ENCODE measurements around the gene LAG3.

LAG3 gene

DNA sequence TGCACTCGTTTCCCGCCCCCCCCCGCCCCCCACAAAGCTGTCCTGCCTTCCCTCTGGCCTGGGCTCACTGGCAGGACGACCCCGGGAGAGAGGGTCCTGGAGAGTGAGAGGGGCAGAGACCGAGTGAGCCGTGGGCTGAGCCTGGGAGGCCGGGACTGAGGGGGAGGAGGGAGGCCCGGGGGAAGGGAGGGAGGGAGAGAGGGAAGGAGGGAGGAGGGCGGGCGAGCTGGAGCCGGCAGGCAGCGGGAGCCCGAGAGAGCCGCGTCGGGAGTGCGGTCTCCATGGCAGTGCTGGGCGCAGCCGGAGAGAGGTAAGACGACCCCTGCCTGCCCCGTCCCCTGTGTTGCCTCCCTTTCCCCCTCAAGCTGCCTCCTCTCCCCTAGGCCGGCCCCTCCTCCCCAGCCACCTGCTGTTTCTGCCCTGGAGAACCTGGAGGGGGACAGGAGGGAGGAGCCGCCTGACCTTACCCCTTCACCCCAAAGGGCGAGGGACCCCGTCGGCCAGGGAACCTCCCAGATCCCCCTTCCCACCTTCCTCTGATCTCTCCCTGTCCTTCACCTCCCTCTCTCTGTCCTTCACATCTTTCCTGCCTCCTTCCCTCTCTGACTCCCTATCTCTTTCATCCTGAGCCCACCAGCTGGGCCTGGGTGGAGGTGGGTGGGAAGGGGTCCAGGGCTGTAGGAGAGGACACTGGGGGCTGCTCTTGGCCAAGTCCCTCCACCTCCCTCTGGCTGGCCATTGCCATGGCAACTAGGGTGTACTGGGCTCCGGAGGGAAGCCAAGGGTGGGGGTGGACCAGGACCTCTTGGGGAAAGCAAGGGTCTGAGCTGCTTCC is 49.5 kb downstream of the LAG3 start, which contains the start of gene GPR162:
TSS of gene GPR162 (plus strand) at position 231 of the 835 bp plus-strand sequence. CDS start 2,078 bp downstream, outside the sequence.
- H3K27ac ChIP-seq (ENCODE audit: low read depth in 2 of 2, low read length in 2 of 2), result no peak within 1 kb of the TSS
- H3K27me3 ChIP-seq (ENCODE audit: control insufficient read depth in 2 of 2, insufficient read depth in 2 of 2, low read length in 2 of 2), result peaks cover 23 to 39% of the 10 kb centered on the region in 2 donors
- peak within 1 kb of the TSS; percentile 35 to 50 for H3K4me3 ChIP-seq (ENCODE audit: low read length in 2 of 2)
- H3K9ac ChIP-seq (ENCODE audit: low read depth in 1 of 2, low read length in 2 of 2), result peak within 1 kb of the TSS in 1 of 2 donors; percentile 32
- H3K9me3 ChIP-seq (ENCODE audit: control insufficient read depth in 2 of 2, low read length in 2 of 2), result no peaks in the 10 kb centered on the region
- H3K36me3 ChIP-seq (ENCODE audit: control insufficient read depth in 2 of 2, insufficient read depth in 2 of 2, low read length in 2 of 2), result peaks cover 0 to 5% of the 10 kb centered on the region in 2 donors
- peaks cover 2 to 6% of the 10 kb centered on the region in 2 donors for H3K4me1 ChIP-seq (ENCODE audit: control insufficient read depth in 2 of 2, insufficient read depth in 2 of 2, low read length in 2 of 2)

DNA sequence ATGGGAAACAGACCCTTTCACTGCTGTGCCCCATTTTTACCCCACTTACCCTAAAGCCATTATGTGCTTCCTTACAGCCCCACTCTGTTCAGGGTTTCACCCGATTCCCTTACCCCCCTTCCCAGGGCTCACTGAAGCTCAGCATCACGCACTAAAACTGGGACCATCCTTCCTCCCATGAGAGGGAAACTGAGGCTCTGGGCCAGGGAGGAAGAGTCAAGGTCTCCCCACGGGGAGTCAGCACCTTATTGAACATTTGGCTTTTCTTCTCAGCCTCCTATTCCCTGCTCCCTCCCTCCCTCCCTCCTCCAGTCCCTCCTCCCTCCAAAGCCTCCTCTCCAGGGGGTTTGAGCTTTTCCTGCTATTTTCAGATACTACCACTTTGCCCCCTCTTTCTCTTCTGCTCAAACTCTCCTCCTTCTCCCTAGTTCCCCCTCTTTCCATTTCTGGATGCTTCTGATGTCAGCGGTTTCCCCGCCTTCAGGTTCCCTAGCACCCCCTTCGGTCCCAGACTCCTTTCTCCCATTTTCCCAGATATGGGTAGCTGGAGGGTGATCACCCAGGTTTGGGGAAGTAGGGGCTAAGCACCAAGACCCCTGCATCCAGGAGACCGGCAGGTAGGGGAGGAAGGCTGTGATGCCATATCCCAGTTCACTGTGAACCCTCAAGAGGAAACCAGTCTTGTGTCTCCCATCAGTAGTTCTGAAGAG is 50.3 kb downstream of the LAG3 start:
- Histone ChIP-seq H3K27me3 (ENCODE audit: control insufficient read depth in 2 of 2, insufficient read depth in 2 of 2, low read length in 2 of 2) (peaks cover 28 to 39% of the 10 kb centered on the region in 2 donors), H3K9me3 (ENCODE audit: control insufficient read depth in 2 of 2, low read length in 2 of 2) (no peaks in the 10 kb centered on the region), H3K36me3 (ENCODE audit: control insufficient read depth in 2 of 2, insufficient read depth in 2 of 2, low read length in 2 of 2) (peaks cover 0 to 4% of the 10 kb centered on the region in 2 donors), H3K27ac (ENCODE audit: low read depth in 2 of 2, low read length in 2 of 2) (no peak overlapping the region), H3K9ac (ENCODE audit: low read depth in 1 of 2, low read length in 2 of 2) (no peak overlapping the region), H3K4me1 (ENCODE audit: control insufficient read depth in 2 of 2, insufficient read depth in 2 of 2, low read length in 2 of 2) (peaks cover 2 to 8% of the 10 kb centered on the region in 2 donors), H3K4me3 (ENCODE audit: low read length in 2 of 2) (peak overlapping the region in 1 of 2 donors; percentile 50)

DNA sequence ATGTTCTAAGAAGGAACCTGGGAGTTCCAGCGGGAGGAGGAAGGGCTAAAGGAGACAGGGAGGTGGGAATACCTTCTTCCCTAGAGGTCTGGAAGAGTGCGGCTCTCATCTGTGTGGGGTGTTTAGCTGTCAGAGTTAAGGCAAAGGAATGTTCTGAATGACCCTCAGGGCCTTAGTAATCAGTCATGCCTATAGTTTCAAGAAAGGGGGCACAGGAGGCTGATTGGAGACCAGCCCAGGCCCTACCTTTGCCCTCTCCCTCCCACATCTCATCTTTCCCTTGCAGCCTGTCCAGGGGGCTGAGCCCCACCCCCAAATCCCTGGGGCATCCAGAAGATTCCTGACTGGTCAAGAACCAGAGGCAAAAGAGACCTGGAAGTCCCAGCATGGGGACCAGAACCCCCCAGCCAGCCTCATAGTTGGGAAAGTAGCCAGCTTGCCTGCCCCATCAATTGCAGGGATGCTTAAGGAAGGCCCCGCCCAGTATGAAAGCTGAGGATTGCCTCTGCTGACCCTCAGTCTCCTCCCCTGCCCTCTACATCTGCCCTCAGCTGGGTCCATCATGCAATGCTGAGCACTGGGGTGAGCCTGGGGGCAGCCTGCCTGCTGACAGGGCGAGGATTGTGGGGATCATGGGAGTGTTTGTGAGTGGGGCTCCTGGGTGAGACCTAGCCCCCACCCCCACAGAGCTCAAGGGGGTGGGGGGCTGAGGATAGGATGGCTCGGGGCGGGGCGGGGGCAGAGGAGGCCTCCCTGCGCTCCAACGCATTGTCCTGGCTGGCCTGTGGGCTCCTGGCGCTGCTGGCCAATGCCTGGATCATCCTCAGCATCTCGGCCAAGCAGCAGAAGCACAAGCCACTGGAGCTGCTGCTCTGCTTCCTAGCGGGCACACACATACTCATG is 51.1 kb downstream of the LAG3 start:
- no peak overlapping the region for H3K27ac ChIP-seq (ENCODE audit: low read depth in 2 of 2, low read length in 2 of 2)
- H3K9ac ChIP-seq (ENCODE audit: low read depth in 1 of 2, low read length in 2 of 2), result no peak overlapping the region
- H3K4me3 ChIP-seq (ENCODE audit: low read length in 2 of 2), result no peak overlapping the region
- peaks cover 2 to 11% of the 10 kb centered on the region in 2 donors for H3K4me1 ChIP-seq (ENCODE audit: control insufficient read depth in 2 of 2, insufficient read depth in 2 of 2, low read length in 2 of 2)
- no peaks in the 10 kb centered on the region for H3K36me3 ChIP-seq (ENCODE audit: control insufficient read depth in 2 of 2, insufficient read depth in 2 of 2, low read length in 2 of 2)
- H3K27me3 ChIP-seq (ENCODE audit: control insufficient read depth in 2 of 2, insufficient read depth in 2 of 2, low read length in 2 of 2), result peaks cover 28 to 41% of the 10 kb centered on the region in 2 donors
- H3K9me3 ChIP-seq (ENCODE audit: control insufficient read depth in 2 of 2, low read length in 2 of 2), result no peaks in the 10 kb centered on the region

DNA sequence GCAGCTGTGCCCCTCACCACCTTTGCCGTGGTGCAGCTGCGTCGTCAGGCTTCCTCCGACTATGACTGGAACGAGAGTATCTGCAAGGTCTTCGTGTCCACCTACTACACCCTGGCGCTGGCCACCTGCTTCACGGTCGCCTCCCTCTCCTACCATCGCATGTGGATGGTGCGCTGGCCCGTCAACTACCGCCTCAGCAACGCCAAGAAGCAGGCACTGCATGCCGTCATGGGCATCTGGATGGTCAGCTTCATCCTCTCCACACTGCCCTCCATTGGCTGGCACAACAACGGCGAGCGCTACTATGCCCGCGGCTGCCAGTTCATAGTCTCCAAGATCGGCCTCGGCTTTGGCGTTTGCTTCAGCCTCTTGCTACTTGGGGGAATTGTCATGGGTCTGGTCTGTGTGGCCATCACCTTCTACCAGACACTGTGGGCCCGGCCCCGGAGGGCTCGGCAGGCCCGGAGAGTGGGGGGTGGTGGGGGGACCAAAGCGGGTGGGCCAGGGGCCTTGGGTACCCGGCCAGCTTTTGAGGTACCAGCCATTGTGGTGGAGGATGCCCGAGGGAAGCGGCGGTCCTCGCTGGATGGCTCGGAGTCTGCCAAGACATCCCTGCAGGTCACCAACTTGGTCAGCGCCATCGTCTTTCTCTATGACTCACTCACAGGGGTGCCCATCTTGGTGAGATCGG is 51.9 kb downstream of the LAG3 start:
- Histone ChIP-seq H3K36me3 (ENCODE audit: control insufficient read depth in 2 of 2, insufficient read depth in 2 of 2, low read length in 2 of 2) (no peaks in the 10 kb centered on the region), H3K9me3 (ENCODE audit: control insufficient read depth in 2 of 2, low read length in 2 of 2) (no peaks in the 10 kb centered on the region), H3K4me1 (ENCODE audit: control insufficient read depth in 2 of 2, insufficient read depth in 2 of 2, low read length in 2 of 2) (peaks cover 3 to 15% of the 10 kb centered on the region in 2 donors), H3K4me3 (ENCODE audit: low read length in 2 of 2) (no peak overlapping the region), H3K27me3 (ENCODE audit: control insufficient read depth in 2 of 2, insufficient read depth in 2 of 2, low read length in 2 of 2) (peaks cover 32 to 48% of the 10 kb centered on the region in 2 donors), H3K9ac (ENCODE audit: low read depth in 1 of 2, low read length in 2 of 2) (no peak overlapping the region), H3K27ac (ENCODE audit: low read depth in 2 of 2, low read length in 2 of 2) (no peak overlapping the region)

DNA sequence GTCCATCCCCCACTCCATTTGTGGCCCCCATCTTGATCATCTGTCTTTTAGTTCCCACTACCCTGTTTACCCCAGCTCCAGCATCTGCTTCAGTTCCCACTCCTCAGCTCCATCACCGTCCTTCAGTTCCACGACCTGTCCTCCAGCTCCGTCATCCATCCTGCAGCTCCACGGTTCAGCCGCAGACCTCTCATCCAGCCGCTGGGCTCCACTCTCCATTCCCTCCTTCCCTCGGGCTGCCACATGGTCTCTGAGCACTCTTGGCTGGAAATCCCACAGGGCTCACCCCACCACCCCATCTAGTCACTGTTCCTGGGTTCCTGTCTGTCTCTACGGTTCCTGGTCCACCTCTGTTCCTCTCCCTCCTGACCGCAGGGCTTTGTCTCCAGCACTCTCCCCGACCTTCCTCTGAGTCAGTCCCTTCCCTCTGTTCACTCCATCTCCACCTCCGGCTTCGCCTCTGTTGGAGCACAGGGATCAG is 52.6 kb downstream of the LAG3 start:
- H3K9me3 ChIP-seq (ENCODE audit: control insufficient read depth in 2 of 2, low read length in 2 of 2), result no peaks in the 10 kb centered on the region
- H3K4me3 ChIP-seq (ENCODE audit: low read length in 2 of 2), result no peak overlapping the region
- H3K4me1 ChIP-seq (ENCODE audit: control insufficient read depth in 2 of 2, insufficient read depth in 2 of 2, low read length in 2 of 2), result peaks cover 10 to 15% of the 10 kb centered on the region in 2 donors
- no peak overlapping the region for H3K27ac ChIP-seq (ENCODE audit: low read depth in 2 of 2, low read length in 2 of 2)
- H3K27me3 ChIP-seq (ENCODE audit: control insufficient read depth in 2 of 2, insufficient read depth in 2 of 2, low read length in 2 of 2), result peaks cover 37 to 55% of the 10 kb centered on the region in 2 donors
- no peak overlapping the region for H3K9ac ChIP-seq (ENCODE audit: low read depth in 1 of 2, low read length in 2 of 2)
- H3K36me3 ChIP-seq (ENCODE audit: control insufficient read depth in 2 of 2, insufficient read depth in 2 of 2, low read length in 2 of 2), result no peaks in the 10 kb centered on the region

DNA sequence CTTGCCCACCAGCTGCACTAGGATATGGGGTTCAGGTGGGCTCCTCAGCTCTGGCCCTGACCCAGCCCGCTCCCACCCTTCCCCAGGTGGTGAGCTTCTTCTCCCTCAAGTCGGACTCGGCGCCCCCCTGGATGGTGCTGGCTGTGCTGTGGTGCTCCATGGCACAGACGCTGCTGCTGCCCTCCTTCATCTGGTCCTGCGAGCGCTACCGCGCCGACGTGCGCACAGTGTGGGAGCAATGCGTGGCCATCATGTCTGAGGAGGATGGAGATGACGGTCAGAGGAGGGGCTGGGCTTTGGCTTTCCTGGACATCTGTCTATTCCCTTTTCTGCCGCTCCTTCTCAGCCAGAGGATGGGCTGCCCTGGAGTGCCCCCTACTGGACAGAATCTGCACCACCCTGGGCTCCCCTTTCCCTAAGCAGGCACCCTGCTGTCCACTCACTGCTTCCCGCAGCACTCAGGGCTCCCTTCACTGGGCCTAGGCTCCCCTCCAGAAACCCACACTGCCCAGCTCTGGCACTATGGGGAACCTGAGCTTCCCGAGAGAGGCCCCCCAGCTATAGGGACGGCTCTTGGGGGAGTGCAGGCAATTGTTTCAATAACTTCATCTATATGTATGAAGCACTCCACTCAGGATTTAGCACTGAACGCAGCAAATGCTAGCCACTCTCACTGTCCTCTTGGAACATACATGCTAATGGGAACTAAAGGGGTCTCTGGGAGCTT is 53.2 kb downstream of the LAG3 start:
- H3K36me3 ChIP-seq (ENCODE audit: control insufficient read depth in 2 of 2, insufficient read depth in 2 of 2, low read length in 2 of 2), result no peaks in the 10 kb centered on the region
- H3K27me3 ChIP-seq (ENCODE audit: control insufficient read depth in 2 of 2, insufficient read depth in 2 of 2, low read length in 2 of 2), result peaks cover 37 to 54% of the 10 kb centered on the region in 2 donors
- H3K27ac ChIP-seq (ENCODE audit: low read depth in 2 of 2, low read length in 2 of 2), result peak overlapping the region in 1 of 2 donors; percentile 18
- peaks cover 11 to 15% of the 10 kb centered on the region in 2 donors for H3K4me1 ChIP-seq (ENCODE audit: control insufficient read depth in 2 of 2, insufficient read depth in 2 of 2, low read length in 2 of 2)
- H3K9ac ChIP-seq (ENCODE audit: low read depth in 1 of 2, low read length in 2 of 2), result no peak overlapping the region
- H3K4me3 ChIP-seq (ENCODE audit: low read length in 2 of 2), result peak overlapping the region in 1 of 2 donors; percentile 31
- no peaks in the 10 kb centered on the region for H3K9me3 ChIP-seq (ENCODE audit: control insufficient read depth in 2 of 2, low read length in 2 of 2)

DNA sequence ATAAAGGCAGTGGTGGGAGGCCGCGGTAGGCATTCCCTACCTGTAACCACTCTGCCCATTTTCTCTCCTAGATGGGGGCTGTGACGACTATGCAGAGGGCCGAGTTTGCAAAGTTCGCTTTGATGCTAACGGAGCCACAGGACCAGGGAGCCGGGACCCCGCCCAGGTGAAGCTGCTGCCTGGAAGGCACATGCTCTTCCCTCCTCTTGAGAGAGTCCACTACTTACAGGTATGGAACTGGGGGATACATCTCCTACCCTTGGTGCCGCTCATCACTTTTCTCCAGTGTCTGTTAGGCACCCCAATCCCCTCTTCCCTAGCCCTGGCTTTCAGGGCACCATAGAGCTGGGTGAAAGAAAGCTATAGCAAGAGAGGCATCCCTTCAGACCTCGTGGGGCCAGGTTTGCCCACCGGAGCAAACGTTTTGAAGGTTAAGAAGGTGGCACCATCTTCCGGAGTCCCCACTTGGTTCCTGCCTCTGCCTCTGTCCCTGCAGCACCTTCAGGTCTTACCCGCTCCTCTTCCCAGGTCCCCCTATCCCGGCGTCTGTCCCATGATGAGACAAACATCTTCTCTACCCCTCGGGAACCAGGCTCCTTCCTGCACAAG is 53.9 kb downstream of the LAG3 start:
- H3K4me3 ChIP-seq (ENCODE audit: low read length in 2 of 2), result no peak overlapping the region
- no peak overlapping the region for H3K27ac ChIP-seq (ENCODE audit: low read depth in 2 of 2, low read length in 2 of 2)
- H3K4me1 ChIP-seq (ENCODE audit: control insufficient read depth in 2 of 2, insufficient read depth in 2 of 2, low read length in 2 of 2), result peaks cover 11 to 15% of the 10 kb centered on the region in 2 donors
- H3K36me3 ChIP-seq (ENCODE audit: control insufficient read depth in 2 of 2, insufficient read depth in 2 of 2, low read length in 2 of 2), result no peaks in the 10 kb centered on the region
- H3K27me3 ChIP-seq (ENCODE audit: control insufficient read depth in 2 of 2, insufficient read depth in 2 of 2, low read length in 2 of 2), result peaks cover 38 to 51% of the 10 kb centered on the region in 2 donors
- H3K9me3 ChIP-seq (ENCODE audit: control insufficient read depth in 2 of 2, low read length in 2 of 2), result no peaks in the 10 kb centered on the region
- no peak overlapping the region for H3K9ac ChIP-seq (ENCODE audit: low read depth in 1 of 2, low read length in 2 of 2)

DNA sequence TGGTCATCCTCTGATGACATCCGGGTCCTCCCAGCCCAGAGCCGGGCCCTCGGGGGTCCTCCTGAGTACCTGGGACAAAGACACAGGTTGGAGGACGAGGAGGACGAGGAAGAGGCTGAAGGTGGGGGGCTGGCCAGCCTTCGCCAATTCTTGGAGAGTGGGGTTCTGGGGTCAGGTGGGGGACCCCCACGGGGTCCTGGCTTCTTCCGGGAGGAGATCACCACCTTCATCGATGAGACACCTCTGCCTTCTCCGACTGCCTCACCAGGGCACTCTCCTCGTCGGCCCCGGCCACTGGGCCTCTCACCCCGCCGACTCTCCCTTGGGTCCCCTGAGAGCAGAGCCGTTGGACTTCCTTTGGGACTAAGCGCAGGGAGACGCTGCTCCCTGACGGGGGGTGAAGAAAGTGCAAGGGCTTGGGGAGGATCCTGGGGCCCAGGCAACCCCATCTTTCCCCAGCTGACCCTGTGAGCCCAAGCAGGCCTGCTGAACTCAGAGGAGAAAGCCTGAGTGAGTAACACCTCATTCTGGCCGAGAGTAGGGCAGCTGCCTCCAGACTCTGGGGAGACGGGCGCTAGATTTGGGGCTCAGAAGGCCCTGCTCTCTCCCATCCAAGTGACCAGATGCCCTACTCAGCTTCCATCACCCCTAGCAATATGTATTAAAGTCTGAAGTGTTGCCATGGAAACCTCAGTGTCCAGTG is 54.6 kb downstream of the LAG3 start:
- H3K27ac ChIP-seq (ENCODE audit: low read depth in 2 of 2, low read length in 2 of 2), result no peak overlapping the region
- no peak overlapping the region for H3K4me3 ChIP-seq (ENCODE audit: low read length in 2 of 2)
- peaks cover 0 to 3% of the 10 kb centered on the region in 2 donors for H3K36me3 ChIP-seq (ENCODE audit: control insufficient read depth in 2 of 2, insufficient read depth in 2 of 2, low read length in 2 of 2)
- H3K4me1 ChIP-seq (ENCODE audit: control insufficient read depth in 2 of 2, insufficient read depth in 2 of 2, low read length in 2 of 2), result peaks cover 11 to 13% of the 10 kb centered on the region in 2 donors
- no peak overlapping the region for H3K9ac ChIP-seq (ENCODE audit: low read depth in 1 of 2, low read length in 2 of 2)
- H3K9me3 ChIP-seq (ENCODE audit: control insufficient read depth in 2 of 2, low read length in 2 of 2), result no peaks in the 10 kb centered on the region
- H3K27me3 ChIP-seq (ENCODE audit: control insufficient read depth in 2 of 2, insufficient read depth in 2 of 2, low read length in 2 of 2), result peaks cover 37 to 48% of the 10 kb centered on the region in 2 donors

Data from mucosa of rectum (tissue), 2 donors.